Measurements from ENCODE around the gene DPYD. TPM values are rescaled to one million over a fixed set of nuclear protein-coding genes. Genes with fewer than 3 reads are reported as not detected.

Gene DPYD
- polyA plus RNA-seq, 1 of the 3 experiments (the other 2 are of a cell fraction) = 23.0 TPM

- Histone ChIP-seq H2AFZ (ENCODE audit: low read depth) (no peak overlapping the region), H4K20me1 (ENCODE audit: insufficient read depth) (no peaks in the 10 kb centered on the region), H3K79me2 (ENCODE audit: insufficient read depth) (peaks cover 68% of the 10 kb centered on the region), H3K4me2 (peak overlapping the region; percentile 74), H3K4me3 (ENCODE audit: low read depth in 2 of 2, low read length in 1 of 2) (peak overlapping the region; percentile 84 to 93; a peak in 3 of 4 replicates), H3K9me2 (no peaks in the 10 kb centered on the region), H3K9me3 (no peaks in the 10 kb centered on the region), H3K27me3 (ENCODE audit: insufficient read depth) (no peaks in the 10 kb centered on the region), H3F3A (replicated peaks; ENCODE audit: insufficient read depth) (peaks cover 23% of the 10 kb centered on the region), H3K36me3 (replicated peaks in 1 of 2; ENCODE audit: control insufficient read depth in 1 of 2, insufficient read depth in 2 of 2, low read length in 1 of 2) (peaks cover 0 to 9% of the 10 kb centered on the region in 2 experiments), H3K27ac (ENCODE audit: low read depth in 2 of 2, low read length in 1 of 2) (peak overlapping the region; percentile 67 to 90; a peak in 3 of 4 replicates), H3K4me1 (ENCODE audit: control insufficient read depth in 1 of 2, insufficient read depth in 2 of 2, low read depth in 1 of 2, low read length in 1 of 2) (peaks cover 4 to 25% of the 10 kb centered on the region in 2 experiments; a peak in 2 of 4 replicates), H3K9ac (peak overlapping the region; percentile 87)
- no peak for TF ChIP-seq JUND (IDR thresholded peaks at IDR 0.05)
- TF ChIP-seq REST (IDR thresholded peaks at IDR 0.05; ENCODE audit: low read depth, low read length) = no peak
- no peak for TF ChIP-seq FOXM1 (IDR thresholded peaks at IDR 0.05; ENCODE audit: low read depth)
- no peak for TF ChIP-seq PBX3 (IDR thresholded peaks at IDR 0.05)
- TF ChIP-seq POLR2AphosphoS5 (IDR thresholded peaks at IDR 0.05; ENCODE audit: low read depth, low read length) = no peak
- no peak for TF ChIP-seq GABPA (IDR thresholded peaks at IDR 0.05; ENCODE audit: low read depth)
- no peak for TF ChIP-seq MEF2A (IDR thresholded peaks at IDR 0.05; ENCODE audit: borderline replicate concordance, low read depth)
- no peak for TF ChIP-seq ELF1 (IDR thresholded peaks at IDR 0.05)
- TF ChIP-seq RAD21 (IDR thresholded peaks at IDR 0.05; ENCODE audit: low read length) = no peak
- TF ChIP-seq TAF1 (IDR thresholded peaks at IDR 0.05; ENCODE audit: borderline replicate concordance, low read depth, low read length) = no peak
- no peak for TF ChIP-seq EP300 (IDR thresholded peaks at IDR 0.05; ENCODE audit: borderline replicate concordance in 1 of 2, low read depth in 1 of 2, low read length in 1 of 2)
- TF ChIP-seq ZBTB33 (IDR thresholded peaks at IDR 0.05; ENCODE audit: borderline replicate concordance, low read depth) = no peak
- TF ChIP-seq SMC3 (IDR thresholded peaks at IDR 0.05; ENCODE audit: low read depth, low read length) = no peak
- no peak for TF ChIP-seq GATA2 (CRISPR knock-in tag; IDR thresholded peaks at IDR 0.05)
- no peak for TF ChIP-seq NFIC (IDR thresholded peaks at IDR 0.05; ENCODE audit: borderline replicate concordance)
- TF ChIP-seq RFX5 (IDR thresholded peaks at IDR 0.05; ENCODE audit: low read length) = no peak
- no peak for TF ChIP-seq USF1 (IDR thresholded peaks at IDR 0.05; ENCODE audit: borderline replicate concordance, low read depth)
- POLR2A ChIA-PET = interaction anchor here (1.5 kb wide), 1 partner anchor 25 kb away, joined by 3 read pairs; no protein-coding TSS in a partner anchor
- WGBS (ENCODE audit: low lambda C conversion rate) = 18% methylated on average over 1 of the region's 1 CpG
- CTCF ChIA-PET = interaction anchor here (0.9 to 1.4 kb wide), 3 partner anchors 13 to 549 kb away, joined by 3 to 6 read pairs (median 4); no protein-coding TSS in a partner anchor
- DNase-seq = no peak
These were observed 1.9 kb downstream of the DPYD start for GRCh38 chr1:97918961-97919360.
